AML-193 (cell line): ENCODE data around the gene ING3.
A peak's percentile ranks its signal among the peaks of the same experiment; 100 is the strongest.

Experiments
- DNase-seq, 2 experiments: peaks; one replicate each; lab custom pipeline; 2025; lab: John Stamatoyannopoulos, UW

ING3 gene

GRCh38 chr7:120989257-120990220 is 39.0 kb downstream of the ING3 start:
- DNase-seq = no peak

GRCh38 chr7:120990468-120991118 is 40.0 kb downstream of the ING3 start:
- no peak for DNase-seq

GRCh38 chr7:120991161-120991560 is 40.6 kb downstream of the ING3 start:
- no peak for DNase-seq

- DNase-seq = no peak
Measured at GRCh38 chr7:120991581-120991980, 41.0 kb downstream of the ING3 start.

GRCh38 chr7:120992272-120992964 is 41.8 kb downstream of the ING3 start:
- no peak for DNase-seq

- DNase-seq = no peak
Measured at GRCh38 chr7:120992965-120993494, 42.5 kb downstream of the ING3 start.

- no peak for DNase-seq
Measured at GRCh38 chr7:120993553-120994191, 43.1 kb downstream of the ING3 start.

- DNase-seq = no peak
Measured at GRCh38 chr7:120994512-120995410, 44.2 kb downstream of the ING3 start.

GRCh38 chr7:120995654-120996053 is 45.1 kb downstream of the ING3 start:
- DNase-seq = peak; percentile 12 to 38

GRCh38 chr7:120996333-120996987 is 45.9 kb downstream of the ING3 start:
- DNase-seq = peak; percentile 94 to 95

- DNase-seq = no peak
Measured at GRCh38 chr7:120996988-120997345, 46.4 kb downstream of the ING3 start.

- peak; percentile 17 to 27 for DNase-seq
Measured at GRCh38 chr7:120997882-120998474, 47.4 kb downstream of the ING3 start.

- DNase-seq = no peak
Measured at GRCh38 chr7:120998520-120998919, 47.9 kb downstream of the ING3 start.

- no peak for DNase-seq
Measured at GRCh38 chr7:120998996-120999565, 48.5 kb downstream of the ING3 start.

GRCh38 chr7:121000081-121000983 is 49.8 kb downstream of the ING3 start:
- DNase-seq = no peak

- DNase-seq = no peak
Measured at GRCh38 chr7:121001234-121001906, 50.8 kb downstream of the ING3 start.

- DNase-seq = no peak
Measured at GRCh38 chr7:121002048-121002756, 51.6 kb downstream of the ING3 start.
